ENCODE measurements around the gene HDAC4. TPM values are rescaled to one million over a fixed set of nuclear protein-coding genes. Genes with fewer than 3 reads are reported as not detected.

Gene HDAC4
- total RNA-seq, 1 donor: 20.3 TPM

DNA sequence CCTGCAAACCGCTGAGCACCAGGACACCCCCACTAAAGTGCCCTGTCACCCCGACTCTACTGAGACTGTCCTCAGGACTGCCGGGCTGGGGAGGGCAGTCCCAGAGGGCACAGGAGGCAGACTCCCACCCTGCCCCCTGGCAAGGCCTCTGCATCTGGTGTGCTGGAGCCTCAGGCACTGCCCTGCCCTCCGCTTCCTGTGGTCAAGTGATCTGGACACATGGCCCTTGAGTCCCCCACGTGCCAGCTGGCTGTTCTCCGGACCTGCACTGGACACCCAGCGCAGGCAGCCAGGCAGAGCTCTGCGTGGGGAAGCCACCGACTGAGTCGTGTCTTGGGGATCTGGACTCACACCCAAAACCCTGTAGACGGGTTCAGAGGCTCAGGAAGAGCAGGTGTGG is 335.3 kb downstream of the HDAC4 start:
- DNase-seq (ENCODE audit: low read depth): no peak
- H3K4me3 ChIP-seq (ENCODE audit: low read depth, low read length): no peak overlapping the region
- TF ChIP-seq, protein P1, sequence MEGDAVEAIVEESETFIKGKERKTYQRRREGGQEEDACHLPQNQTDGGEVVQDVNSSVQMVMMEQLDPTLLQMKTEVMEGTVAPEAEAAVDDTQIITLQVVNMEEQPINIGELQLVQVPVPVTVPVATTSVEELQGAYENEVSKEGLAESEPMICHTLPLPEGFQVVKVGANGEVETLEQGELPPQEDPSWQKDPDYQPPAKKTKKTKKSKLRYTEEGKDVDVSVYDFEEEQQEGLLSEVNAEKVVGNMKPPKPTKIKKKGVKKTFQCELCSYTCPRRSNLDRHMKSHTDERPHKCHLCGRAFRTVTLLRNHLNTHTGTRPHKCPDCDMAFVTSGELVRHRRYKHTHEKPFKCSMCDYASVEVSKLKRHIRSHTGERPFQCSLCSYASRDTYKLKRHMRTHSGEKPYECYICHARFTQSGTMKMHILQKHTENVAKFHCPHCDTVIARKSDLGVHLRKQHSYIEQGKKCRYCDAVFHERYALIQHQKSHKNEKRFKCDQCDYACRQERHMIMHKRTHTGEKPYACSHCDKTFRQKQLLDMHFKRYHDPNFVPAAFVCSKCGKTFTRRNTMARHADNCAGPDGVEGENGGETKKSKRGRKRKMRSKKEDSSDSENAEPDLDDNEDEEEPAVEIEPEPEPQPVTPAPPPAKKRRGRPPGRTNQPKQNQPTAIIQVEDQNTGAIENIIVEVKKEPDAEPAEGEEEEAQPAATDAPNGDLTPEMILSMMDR (IDR thresholded peaks at IDR 0.05; ENCODE audit: insufficient read depth, low read depth, low read length): no peak

DNA sequence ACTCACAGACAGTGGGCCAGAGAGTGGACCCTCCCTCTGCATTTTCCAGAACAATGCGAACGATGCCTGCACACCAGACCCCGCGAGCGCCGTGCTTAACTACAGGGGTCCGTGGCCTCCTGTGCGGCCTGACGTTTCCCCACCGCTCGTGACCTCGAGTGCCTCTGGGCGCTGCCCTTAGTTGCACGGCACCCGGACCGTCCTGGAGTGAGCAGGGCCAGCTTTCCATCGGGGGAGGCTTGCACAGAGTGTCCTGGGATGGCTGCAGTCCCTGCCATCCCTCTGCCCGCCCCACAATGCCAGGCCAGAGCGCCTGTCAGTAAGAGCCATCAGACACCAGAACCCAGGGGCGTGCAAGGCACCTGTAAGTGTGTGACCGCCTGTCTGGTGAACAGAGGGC is 335.9 kb downstream of the HDAC4 start:
- TF ChIP-seq, protein P1 (IDR thresholded peaks at IDR 0.05; ENCODE audit: insufficient read depth, low read depth, low read length): no peak
- no peak overlapping the region for H3K4me3 ChIP-seq (ENCODE audit: low read depth, low read length)
- no peak for DNase-seq (ENCODE audit: low read depth)

DNA sequence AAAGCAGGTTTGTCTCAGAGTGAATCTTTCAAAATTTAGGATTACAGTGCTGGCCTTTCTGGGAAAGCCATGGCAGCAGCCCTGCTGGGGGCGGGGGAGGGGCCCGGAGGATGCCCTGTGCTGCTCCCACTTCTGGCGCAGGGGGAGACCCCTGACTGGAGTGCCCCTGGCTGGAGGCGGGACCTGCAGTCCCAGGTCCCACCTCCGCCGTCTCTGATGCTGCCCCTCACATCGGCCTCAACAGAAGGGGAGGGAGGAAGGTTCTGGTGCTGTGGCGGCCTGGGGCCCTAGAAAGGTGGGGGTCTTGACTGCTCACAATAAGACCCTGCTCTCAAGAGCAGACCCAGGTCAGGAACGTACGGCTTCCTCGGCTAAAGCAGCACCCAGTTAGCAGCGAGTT is 336.6 kb downstream of the HDAC4 start:
- no peak overlapping the region for H3K4me3 ChIP-seq (ENCODE audit: low read depth, low read length)
- no peak for DNase-seq (ENCODE audit: low read depth)
- TF ChIP-seq, protein P1 (IDR thresholded peaks at IDR 0.05; ENCODE audit: insufficient read depth, low read depth, low read length): no peak

DNA sequence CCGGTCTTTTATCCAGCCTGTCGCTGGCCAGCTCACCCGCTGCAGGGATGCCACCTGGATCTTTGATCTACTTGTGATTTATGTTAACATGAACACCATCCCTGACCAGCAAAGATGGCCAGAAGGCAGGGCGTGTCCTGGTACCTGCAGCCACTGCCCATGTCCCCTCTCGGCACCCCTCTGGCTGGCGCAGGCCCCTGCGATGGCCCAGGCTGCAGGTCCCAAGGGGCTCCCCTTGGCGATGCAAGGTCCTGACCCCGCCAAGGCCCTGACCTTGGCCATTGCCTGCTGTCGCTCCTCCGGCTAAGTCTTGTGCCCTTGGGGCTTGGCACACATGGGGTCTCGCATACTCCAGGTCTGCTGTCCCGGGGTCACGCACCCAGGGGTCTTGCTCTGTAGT is 338.1 kb downstream of the HDAC4 start:
- H3K4me3 ChIP-seq (ENCODE audit: low read depth, low read length): no peak overlapping the region
- TF ChIP-seq, protein P1 (IDR thresholded peaks at IDR 0.05; ENCODE audit: insufficient read depth, low read depth, low read length): no peak
- no peak for DNase-seq (ENCODE audit: low read depth)

DNA sequence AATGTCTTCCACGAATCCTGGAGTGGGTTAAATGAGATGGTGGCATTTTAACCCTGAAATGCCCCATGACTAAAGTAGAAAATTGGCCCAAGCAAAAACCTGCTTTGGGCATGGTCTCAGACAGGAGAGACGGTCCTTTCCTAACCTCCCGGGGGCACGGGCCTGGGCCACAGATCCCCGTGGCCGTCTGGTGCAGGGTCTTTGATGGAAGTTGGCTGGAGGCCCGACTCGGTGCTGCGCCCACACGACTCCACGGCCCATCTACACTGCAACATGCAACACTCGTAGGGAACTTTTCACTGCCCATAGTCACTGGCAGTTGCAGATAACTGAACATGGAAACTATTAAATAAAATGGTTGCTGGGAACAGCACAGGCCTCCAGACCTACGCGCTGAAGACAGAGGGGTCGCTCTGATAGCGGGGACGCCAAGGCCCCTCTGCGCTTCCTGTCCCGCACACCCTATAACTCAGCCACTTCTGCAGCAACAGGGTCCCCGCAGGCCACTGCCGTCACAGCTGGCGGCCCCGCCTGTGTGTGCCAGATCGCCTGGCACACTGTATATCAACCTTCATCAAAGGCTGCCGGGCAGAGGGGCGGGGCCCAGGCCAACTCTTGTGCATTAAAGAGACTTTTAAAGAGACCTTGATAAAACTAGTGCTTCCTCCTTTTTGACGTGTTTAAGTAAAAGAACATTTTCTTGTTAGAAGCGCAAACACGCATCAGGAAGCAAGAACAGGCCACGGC is 338.8 kb downstream of the HDAC4 start:
- no peak overlapping the region for H3K4me3 ChIP-seq (ENCODE audit: low read depth, low read length)
- DNase-seq (ENCODE audit: low read depth): no peak
- TF ChIP-seq, protein P1 (IDR thresholded peaks at IDR 0.05; ENCODE audit: insufficient read depth, low read depth, low read length): no peak

DNA sequence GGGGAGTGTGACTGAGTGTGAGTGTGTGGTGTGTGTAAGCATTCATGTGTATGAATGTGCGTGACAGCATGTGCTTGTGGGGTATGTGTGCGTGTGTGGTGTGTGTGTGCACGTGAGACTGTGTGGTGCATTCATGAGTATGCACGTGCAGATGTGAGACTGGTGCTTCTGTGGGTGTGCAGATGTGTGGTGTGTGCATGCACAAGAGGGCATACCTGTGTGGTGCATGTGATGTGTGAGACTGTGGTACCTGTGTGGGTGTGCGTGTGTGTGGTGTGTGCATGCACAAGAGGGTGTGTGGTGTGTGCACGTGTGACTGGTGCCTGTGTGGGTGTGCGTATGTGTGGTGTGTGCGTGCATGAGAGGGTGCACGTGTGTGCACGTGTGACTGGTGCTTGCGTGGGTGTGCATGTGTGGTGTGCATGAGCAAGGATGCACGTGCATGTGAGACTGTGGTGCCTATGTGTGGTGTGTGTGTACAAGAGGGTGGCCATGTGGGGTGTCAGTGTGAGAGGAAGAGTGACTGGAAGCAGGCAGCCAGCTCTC is 339.6 kb downstream of the HDAC4 start:
- no peak for DNase-seq (ENCODE audit: low read depth)
- TF ChIP-seq, protein P1 (IDR thresholded peaks at IDR 0.05; ENCODE audit: insufficient read depth, low read depth, low read length): no peak
- no peak overlapping the region for H3K4me3 ChIP-seq (ENCODE audit: low read depth, low read length)

Measured in fibroblast of villous mesenchyme (primary cell).